Parathyroid adenoma (tissue), 2 donors: ENCODE results near the gene DDTL.

Source experiments
- H2AFZ ChIP-seq: fragments of 300-600 bp; sonication (generic); one replicate; pipeline ENCODE4 v1.7.0; 2017; ENCODE audit warnings: antibody characterized with exemption, mild to moderate bottlenecking
- H3K27ac ChIP-seq: fragments of 300-600 bp; sonication (generic); one replicate; pipeline ENCODE4 v1.7.0; 2017
- H3K27me3 ChIP-seq: fragments of 300-600 bp; sonication (generic); one replicate; pipeline ENCODE4 v1.7.0; 2017; ENCODE audit warnings: low read length; ENCODE audit not compliant: control insufficient read depth, insufficient read depth
- H3K36me3 ChIP-seq: fragments of 300-600 bp; sonication (generic); one replicate; pipeline ENCODE4 v1.7.0; 2017; ENCODE audit warnings: low read length; ENCODE audit not compliant: control insufficient read depth, insufficient read depth
- H3K4me1 ChIP-seq: fragments of 300-600 bp; sonication (generic); one replicate; pipeline ENCODE4 v1.7.0; 2017; ENCODE audit warnings: control low read depth
- H3K4me2 ChIP-seq: fragments of 300-600 bp; sonication (generic); one replicate; pipeline ENCODE4 v1.7.0; 2017; ENCODE audit warnings: low read length
- H3K4me3 ChIP-seq: fragments of 300-600 bp; sonication (generic); one replicate; pipeline ENCODE4 v1.7.0; 2017; ENCODE audit warnings: low read depth, low read length
- H3K79me2 ChIP-seq: fragments of 300-600 bp; sonication (generic); one replicate; pipeline ENCODE4 v1.7.0; 2017; ENCODE audit warnings: control low read depth
- H3K9ac ChIP-seq: fragments of 300-600 bp; sonication (generic); one replicate; pipeline ENCODE4 v1.7.0; 2017; ENCODE audit warnings: mild to moderate bottlenecking
- H3K9me3 ChIP-seq: fragments of 300-600 bp; sonication (generic); one replicate; pipeline ENCODE4 v1.7.0; 2017; ENCODE audit warnings: low read length; ENCODE audit not compliant: control insufficient read depth
- TF ChIP-seq, protein P1 (sequence below): fragments of 300-600 bp; sonication (generic); IDR thresholded peaks from one replicate; pipeline ENCODE4 v1.7.0; 2017; ENCODE audit warnings: antibody characterized with exemption, mild to moderate bottlenecking
- donor health status: primary hyperparathyroidism.

DDTL gene

DNA sequence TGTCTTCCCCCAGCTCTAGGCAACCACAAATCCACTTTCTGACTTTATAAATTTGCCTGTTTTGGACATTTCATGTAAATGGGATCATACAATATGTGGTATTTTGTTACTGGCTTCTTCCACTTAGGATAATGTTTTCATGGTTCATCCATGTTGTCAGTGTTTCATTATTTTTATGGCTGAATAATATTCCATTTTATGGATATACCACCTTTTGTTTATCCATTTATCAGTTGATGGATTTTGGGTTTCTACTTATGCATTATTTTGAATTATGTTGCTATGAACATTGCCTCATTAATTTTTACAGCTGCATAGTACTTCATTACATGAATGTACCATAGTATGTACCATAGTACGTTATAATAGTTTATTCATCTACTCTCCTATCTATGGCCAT is 49.5 kb downstream of the DDTL start:
- TF ChIP-seq, protein P1, sequence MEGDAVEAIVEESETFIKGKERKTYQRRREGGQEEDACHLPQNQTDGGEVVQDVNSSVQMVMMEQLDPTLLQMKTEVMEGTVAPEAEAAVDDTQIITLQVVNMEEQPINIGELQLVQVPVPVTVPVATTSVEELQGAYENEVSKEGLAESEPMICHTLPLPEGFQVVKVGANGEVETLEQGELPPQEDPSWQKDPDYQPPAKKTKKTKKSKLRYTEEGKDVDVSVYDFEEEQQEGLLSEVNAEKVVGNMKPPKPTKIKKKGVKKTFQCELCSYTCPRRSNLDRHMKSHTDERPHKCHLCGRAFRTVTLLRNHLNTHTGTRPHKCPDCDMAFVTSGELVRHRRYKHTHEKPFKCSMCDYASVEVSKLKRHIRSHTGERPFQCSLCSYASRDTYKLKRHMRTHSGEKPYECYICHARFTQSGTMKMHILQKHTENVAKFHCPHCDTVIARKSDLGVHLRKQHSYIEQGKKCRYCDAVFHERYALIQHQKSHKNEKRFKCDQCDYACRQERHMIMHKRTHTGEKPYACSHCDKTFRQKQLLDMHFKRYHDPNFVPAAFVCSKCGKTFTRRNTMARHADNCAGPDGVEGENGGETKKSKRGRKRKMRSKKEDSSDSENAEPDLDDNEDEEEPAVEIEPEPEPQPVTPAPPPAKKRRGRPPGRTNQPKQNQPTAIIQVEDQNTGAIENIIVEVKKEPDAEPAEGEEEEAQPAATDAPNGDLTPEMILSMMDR, result no peak
- Histone ChIP-seq H3K9me3 (no peaks in the 10 kb centered on the region), H3K27ac (no peak overlapping the region), H3K4me2 (no peak overlapping the region), H3K27me3 (no peaks in the 10 kb centered on the region), H3K4me1 (no peaks in the 10 kb centered on the region), H2AFZ (no peak overlapping the region), H3K79me2 (peaks cover 7% of the 10 kb centered on the region), H3K4me3 (no peak overlapping the region), H3K36me3 (no peaks in the 10 kb centered on the region), H3K9ac (no peak overlapping the region)

DNA sequence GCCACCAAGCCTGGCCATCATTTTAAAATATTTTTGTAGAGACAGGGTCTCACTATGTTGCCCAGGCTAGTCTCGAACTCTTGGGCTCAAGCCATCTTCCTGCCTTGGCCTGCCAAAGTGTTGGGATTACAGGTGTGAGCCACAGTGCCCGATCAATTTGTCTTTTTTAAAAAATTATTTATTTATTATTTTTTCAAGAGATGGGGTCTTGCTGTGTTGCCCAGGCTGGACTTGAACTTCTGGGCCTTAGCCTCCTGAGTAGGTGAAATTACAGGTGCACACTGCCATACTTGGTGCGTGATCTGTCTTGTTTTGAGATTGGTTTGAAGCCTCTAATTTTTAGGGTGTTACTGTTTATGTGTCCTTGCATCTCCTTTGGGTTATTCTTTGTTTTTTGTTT is 54.6 kb downstream of the DDTL start:
- Histone ChIP-seq H3K4me2 (no peak overlapping the region), H2AFZ (no peak overlapping the region), H3K27me3 (no peaks in the 10 kb centered on the region), H3K27ac (no peak overlapping the region), H3K9ac (no peak overlapping the region), H3K4me3 (no peak overlapping the region), H3K36me3 (no peaks in the 10 kb centered on the region), H3K79me2 (peaks cover 9% of the 10 kb centered on the region), H3K9me3 (no peaks in the 10 kb centered on the region), H3K4me1 (no peaks in the 10 kb centered on the region)
- TF ChIP-seq, protein P1, result no peak
